HG03064 (cell line): ENCODE results near the gene ANKRD55.
"Not testable (repeated sequence)": the region's sequence is repeated elsewhere in the genome, so short reads cannot be mapped to it uniquely, and the experiment has no call there.

Experiments
- ATAC-seq: cut with Tn5 transposase; IDR thresholded peaks from one replicate; pipeline ENCODE4 v1.9.1; 2021; ENCODE audit warnings: low read depth; ENCODE audit not compliant: unreplicated experiment

ANKRD55 gene

GRCh38 chr5:56212130-56212879 is 20.8 kb downstream of the ANKRD55 start:
- no peak for ATAC-seq

- no peak for ATAC-seq
Observed at GRCh38 chr5:56211298-56211865, 21.7 kb downstream of the ANKRD55 start.

DNA sequence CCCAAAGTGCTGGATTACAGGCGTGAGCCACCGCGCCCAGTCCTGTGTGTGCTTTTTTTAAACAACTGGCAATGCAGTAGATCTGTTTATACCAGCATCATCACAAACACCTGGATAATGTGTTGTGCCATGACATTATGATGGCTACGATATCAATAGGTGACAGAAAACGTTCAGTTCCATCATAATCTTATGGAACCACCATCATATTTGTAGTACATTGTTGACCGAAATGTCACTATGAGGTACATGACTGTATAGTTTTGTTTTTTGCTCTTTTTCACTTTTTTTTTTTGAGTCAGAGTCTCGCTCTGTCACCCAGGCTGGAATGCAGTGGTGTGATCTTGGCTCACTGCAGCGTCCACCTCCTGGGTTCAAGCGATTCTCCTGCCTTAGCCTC is 24.4 kb downstream of the ANKRD55 start:
- no peak for ATAC-seq

- ATAC-seq: no peak
Observed at GRCh38 chr5:56207537-56207936, 25.6 kb downstream of the ANKRD55 start.

- no peak for ATAC-seq
Observed at GRCh38 chr5:56206126-56206910, 26.8 kb downstream of the ANKRD55 start.

GRCh38 chr5:56203936-56204335 is 29.2 kb downstream of the ANKRD55 start:
- not testable (repeated sequence) for ATAC-seq

- ATAC-seq: no peak
Observed at GRCh38 chr5:56202483-56202882, 30.6 kb downstream of the ANKRD55 start.

DNA sequence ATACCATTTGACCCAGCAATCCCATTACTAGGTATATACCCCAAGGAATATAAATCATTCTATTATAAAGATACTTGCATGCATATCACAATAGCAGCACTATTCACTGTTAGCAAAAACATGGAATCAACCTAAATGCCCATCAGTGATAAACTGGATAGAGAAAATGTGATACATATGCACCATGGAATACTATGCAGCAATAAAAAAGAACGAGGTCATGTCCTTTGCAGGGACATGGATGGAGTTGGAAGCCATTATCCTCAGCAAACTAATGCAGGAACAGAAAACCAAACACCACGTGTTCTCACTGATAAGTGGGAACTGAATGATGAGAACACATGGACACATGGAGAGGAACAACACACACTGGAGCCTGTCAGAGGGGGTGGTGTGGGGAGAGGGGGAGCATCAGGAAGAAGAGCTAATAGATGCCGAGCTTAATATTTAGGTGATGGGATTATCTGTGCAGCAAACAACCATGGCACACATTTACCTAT is 31.3 kb downstream of the ANKRD55 start:
- not testable (repeated sequence) for ATAC-seq

- peak; percentile 96 for ATAC-seq
Observed at GRCh38 chr5:56200971-56201666, 32.0 kb downstream of the ANKRD55 start.

- no peak for ATAC-seq
Observed at GRCh38 chr5:56195016-56195415, 38.1 kb downstream of the ANKRD55 start.

DNA sequence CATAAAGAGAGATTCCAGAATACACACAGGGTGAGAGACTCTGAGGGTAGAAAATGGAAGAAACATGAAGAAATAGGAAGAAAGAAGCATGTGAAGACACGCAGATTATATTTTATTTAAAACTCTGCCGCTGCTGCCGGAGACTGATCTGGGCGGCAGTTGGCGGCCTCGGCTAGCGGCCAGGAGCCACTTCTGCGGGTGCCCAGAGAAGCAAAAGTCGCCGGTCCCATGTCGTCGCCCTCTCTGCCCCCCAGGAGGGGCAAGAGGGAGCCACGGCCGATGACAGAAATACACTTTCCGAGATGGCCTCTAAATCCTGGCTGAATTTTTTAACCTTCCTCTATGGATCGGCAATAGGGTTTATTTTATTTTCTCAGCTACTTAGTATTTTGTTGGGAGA is 40.9 kb downstream of the ANKRD55 start:
- no peak for ATAC-seq

- ATAC-seq: no peak
Observed at GRCh38 chr5:56191656-56192055, 41.5 kb downstream of the ANKRD55 start.

DNA sequence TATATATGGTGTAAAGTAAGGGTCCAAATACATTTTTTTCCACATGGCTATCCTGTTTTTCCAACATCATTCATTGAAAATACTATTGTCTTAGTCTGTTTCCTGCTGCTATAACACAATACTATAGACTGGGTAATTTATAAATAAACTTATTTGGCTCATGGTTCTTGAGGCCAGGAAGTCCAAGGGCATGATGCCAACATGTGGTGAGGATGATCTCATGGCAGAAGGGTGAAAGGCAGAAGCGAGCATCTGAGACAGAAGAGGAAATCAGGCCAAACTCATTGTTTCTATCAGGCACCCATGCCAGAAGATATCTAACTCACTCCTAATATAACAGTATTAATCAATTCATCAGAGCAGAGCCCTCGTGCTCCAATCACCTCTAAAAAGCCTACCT is 42.6 kb downstream of the ANKRD55 start:
- no peak for ATAC-seq

DNA sequence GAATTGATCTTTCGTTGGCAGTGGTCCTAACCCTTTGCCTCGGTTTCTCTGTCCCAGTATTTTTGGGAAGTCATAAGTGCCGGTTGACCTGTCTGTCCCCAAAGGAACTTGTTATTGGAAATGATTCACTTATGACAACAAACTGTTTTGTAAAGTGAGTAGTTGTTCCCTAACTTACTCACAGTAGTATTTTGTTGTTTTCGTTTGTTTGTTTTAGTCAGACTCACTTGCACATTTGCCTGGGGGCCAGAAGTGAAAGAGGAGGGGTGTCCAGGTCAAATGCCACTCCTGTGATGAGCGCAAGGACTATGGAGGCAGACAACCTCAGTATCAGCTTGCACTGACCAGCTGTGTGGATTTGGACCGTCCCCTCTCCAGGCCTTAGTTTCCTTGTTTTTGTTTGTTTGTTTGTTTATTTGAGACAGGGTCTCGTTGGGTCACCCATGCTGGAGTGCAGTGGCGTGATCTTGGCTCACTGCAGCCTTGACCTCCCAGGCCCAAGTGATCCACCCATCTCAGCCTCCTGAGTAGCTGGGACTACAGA is 47.3 kb downstream of the ANKRD55 start:
- ATAC-seq: no peak

DNA sequence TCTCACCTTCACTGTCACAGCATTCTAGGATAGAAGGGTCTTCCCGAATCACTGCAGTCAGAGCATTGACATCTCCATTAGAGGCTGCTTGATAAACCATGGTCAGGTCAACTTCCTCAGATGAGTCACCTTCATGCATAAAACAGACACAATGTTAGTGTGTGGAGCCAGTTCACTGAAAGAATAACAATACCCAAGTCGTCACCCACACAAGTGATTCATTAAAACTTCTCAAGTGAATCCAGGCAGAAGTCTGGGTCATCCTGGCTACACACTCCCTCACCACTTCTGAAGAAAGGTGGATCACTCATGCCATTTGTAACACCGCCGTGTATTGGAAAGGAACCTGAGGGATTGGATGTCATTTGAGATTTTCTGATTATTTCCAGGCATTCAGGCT is 49.6 kb downstream of the ANKRD55 start:
- ATAC-seq: no peak

GRCh38 chr5:56179442-56179841 is 53.7 kb downstream of the ANKRD55 start:
- no peak for ATAC-seq

DNA sequence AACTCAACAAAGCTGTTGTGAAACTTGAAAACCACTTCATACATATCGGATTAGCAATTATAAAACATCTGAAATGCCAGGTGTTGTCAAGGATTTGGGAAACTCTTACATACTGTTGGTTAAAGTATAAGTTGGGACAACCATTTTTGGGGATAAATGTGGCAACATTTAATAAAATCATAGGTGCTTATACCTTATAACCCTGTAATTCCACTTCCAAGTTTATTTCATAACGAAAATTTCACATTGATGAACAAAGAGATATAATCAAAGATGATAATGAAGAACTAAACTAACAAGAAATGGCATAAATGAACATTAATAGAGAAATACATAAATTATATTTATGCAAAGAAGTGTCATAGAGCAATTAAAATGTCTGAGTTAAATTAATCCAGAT is 54.3 kb downstream of the ANKRD55 start:
- ATAC-seq: no peak

GRCh38 chr5:56176871-56177533 is 56.1 kb downstream of the ANKRD55 start:
- no peak for ATAC-seq

DNA sequence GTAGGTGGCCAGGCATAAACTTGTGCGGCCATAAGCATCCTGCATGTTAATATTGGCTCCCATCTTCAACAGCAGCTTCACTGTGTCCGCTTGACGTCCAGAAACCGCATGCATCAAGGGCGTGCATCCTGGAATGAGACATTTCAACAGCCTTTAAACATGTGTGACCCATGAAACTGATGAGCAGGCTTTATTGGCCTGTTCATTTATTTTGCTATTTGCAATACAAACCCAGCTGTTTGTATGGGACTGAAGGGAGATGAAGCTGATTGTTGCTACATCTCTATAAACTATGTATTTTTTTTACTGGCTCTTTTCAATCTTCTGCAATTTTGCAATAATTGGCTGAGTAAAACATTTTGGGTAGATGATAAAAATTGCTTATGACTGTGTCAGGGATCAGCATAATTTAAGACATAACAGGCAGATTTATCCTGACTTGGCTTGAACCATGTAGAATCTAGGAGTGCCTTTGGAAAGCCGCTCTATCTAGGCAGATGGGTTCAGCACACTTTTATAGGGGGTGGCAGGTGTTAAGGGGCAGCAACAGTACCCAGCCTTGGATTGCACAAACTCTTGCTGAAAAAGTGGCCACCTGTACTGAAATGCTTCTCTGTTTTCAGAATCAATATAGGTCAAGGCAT is 56.9 kb downstream of the ANKRD55 start:
- no peak for ATAC-seq

- no peak for ATAC-seq
Observed at GRCh38 chr5:56175488-56175887, 57.6 kb downstream of the ANKRD55 start.
